ENCODE results near the gene RPL18.

Gene RPL18

DNA sequence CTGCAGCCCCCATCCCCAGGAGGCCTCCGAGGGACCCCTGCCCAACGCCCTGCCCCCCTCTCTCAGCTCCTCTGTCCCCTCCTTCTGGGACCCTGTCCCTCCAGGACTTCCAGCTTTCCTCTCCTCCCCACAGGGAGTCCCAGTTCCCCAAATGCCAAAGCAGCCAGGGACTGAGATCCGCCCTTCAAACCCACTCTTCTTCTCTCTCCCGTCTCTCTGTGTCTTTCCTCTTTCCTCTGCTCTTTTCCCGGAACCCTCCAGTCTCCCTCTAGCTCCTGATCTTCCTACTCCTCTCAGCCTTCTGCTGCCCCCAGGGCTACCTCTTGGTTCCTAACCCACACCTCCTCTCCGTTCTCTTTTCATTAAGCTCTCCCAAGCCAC, 26.6 kb upstream of the RPL18 start (continued):
- TF ChIP-seq, protein P1, sequence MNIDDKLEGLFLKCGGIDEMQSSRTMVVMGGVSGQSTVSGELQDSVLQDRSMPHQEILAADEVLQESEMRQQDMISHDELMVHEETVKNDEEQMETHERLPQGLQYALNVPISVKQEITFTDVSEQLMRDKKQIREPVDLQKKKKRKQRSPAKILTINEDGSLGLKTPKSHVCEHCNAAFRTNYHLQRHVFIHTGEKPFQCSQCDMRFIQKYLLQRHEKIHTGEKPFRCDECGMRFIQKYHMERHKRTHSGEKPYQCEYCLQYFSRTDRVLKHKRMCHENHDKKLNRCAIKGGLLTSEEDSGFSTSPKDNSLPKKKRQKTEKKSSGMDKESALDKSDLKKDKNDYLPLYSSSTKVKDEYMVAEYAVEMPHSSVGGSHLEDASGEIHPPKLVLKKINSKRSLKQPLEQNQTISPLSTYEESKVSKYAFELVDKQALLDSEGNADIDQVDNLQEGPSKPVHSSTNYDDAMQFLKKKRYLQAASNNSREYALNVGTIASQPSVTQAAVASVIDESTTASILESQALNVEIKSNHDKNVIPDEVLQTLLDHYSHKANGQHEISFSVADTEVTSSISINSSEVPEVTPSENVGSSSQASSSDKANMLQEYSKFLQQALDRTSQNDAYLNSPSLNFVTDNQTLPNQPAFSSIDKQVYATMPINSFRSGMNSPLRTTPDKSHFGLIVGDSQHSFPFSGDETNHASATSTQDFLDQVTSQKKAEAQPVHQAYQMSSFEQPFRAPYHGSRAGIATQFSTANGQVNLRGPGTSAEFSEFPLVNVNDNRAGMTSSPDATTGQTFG (tag by site-specific recombination; IDR thresholded peaks at IDR 0.05; ENCODE audit: borderline replicate concordance): no peak
- TF ChIP-seq, protein P2, sequence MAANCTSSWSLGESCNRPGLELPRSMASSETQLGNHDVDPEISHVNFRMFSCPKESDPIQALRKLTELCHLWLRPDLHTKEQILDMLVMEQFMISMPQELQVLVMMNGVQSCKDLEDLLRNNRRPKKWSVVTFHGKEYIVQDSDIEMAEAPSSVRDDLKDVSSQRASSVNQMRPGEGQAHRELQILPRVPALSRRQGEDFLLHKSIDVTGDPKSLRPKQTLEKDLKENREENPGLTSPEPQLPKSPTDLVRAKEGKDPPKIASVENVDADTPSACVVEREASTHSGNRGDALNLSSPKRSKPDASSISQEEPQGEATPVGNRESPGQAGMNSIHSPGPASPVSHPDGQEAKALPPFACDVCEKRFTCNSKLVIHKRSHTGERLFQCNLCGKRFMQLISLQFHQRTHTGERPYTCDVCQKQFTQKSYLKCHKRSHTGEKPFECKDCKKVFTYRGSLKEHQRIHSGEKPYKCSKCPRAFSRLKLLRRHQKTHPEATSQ (tag by site-specific recombination; IDR thresholded peaks at IDR 0.05): no peak
- no peak for TF ChIP-seq ZNF174 (tag by site-specific recombination; IDR thresholded peaks at IDR 0.05)
- no peak for TF ChIP-seq ZSCAN23 (tag by site-specific recombination; IDR thresholded peaks at IDR 0.05)
- no peak for TF ChIP-seq ZNF138 (tag by site-specific recombination; IDR thresholded peaks at IDR 0.05; ENCODE audit: borderline replicate concordance)
- TF ChIP-seq ZNF571 (tag by site-specific recombination; IDR thresholded peaks at IDR 0.05): no peak
- TF ChIP-seq ZNF707 (tag by site-specific recombination; IDR thresholded peaks at IDR 0.05): no peak
- TF ChIP-seq, protein P3, sequence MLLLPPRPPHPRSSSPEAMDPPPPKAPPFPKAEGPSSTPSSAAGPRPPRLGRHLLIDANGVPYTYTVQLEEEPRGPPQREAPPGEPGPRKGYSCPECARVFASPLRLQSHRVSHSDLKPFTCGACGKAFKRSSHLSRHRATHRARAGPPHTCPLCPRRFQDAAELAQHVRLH (tag by site-specific recombination; IDR thresholded peaks at IDR 0.05): no peak
- no peak for TF ChIP-seq ZNF654 (tag by site-specific recombination; IDR thresholded peaks at IDR 0.05; ENCODE audit: low read depth)
- TF ChIP-seq, protein P4, sequence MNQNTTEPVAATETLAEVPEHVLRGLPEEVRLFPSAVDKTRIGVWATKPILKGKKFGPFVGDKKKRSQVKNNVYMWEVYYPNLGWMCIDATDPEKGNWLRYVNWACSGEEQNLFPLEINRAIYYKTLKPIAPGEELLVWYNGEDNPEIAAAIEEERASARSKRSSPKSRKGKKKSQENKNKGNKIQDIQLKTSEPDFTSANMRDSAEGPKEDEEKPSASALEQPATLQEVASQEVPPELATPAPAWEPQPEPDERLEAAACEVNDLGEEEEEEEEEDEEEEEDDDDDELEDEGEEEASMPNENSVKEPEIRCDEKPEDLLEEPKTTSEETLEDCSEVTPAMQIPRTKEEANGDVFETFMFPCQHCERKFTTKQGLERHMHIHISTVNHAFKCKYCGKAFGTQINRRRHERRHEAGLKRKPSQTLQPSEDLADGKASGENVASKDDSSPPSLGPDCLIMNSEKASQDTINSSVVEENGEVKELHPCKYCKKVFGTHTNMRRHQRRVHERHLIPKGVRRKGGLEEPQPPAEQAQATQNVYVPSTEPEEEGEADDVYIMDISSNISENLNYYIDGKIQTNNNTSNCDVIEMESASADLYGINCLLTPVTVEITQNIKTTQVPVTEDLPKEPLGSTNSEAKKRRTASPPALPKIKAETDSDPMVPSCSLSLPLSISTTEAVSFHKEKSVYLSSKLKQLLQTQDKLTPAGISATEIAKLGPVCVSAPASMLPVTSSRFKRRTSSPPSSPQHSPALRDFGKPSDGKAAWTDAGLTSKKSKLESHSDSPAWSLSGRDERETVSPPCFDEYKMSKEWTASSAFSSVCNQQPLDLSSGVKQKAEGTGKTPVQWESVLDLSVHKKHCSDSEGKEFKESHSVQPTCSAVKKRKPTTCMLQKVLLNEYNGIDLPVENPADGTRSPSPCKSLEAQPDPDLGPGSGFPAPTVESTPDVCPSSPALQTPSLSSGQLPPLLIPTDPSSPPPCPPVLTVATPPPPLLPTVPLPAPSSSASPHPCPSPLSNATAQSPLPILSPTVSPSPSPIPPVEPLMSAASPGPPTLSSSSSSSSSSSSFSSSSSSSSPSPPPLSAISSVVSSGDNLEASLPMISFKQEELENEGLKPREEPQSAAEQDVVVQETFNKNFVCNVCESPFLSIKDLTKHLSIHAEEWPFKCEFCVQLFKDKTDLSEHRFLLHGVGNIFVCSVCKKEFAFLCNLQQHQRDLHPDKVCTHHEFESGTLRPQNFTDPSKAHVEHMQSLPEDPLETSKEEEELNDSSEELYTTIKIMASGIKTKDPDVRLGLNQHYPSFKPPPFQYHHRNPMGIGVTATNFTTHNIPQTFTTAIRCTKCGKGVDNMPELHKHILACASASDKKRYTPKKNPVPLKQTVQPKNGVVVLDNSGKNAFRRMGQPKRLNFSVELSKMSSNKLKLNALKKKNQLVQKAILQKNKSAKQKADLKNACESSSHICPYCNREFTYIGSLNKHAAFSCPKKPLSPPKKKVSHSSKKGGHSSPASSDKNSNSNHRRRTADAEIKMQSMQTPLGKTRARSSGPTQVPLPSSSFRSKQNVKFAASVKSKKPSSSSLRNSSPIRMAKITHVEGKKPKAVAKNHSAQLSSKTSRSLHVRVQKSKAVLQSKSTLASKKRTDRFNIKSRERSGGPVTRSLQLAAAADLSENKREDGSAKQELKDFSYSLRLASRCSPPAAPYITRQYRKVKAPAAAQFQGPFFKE (tag by site-specific recombination; IDR thresholded peaks at IDR 0.05; ENCODE audit: borderline replicate concordance): no peak

DNA sequence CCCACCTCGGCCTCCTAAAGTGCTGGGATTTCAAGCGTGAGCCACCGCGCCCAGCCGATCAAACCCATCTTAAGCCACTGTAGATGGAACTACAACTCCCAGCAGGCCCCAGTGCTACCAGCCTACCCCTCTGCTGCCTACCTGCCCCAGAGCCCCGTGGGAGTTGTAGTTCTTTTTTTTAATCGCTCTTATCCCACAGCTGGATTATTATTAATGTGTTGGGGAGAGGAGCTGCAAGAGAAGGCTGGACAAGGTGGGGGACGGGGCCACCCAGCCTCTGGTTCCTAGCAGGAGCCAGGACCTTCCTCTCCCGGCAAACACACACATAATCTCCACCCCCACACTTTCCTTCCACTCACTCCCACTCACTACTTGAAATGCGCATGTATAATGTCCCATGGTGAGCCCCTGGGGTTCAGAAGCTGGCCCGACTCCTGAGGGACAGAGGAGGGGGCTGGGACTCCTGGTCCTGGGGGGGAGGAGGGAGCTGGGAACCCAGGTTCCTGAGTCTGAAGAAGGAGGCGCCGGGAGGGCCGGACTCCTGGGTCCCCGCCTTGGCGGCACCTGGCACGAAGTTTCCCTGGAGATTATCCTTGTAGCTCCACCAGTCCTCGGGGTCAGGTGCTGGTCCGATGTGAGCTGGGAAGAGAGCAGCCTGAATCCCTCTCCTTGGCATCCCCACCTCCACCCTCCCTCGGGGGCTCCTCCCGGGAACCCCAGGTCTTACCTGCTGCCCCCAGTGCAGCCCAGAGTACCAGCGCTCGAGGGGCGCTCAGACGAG, 26.1 kb upstream of the RPL18 start:
- peaks cover 9% of the 10 kb centered on the region for H3K4me1 ChIP-seq (ENCODE audit: control insufficient read depth, insufficient read depth, low read length)
- ChIA-PET CTCF (interaction anchor here (0.6 to 3.5 kb wide), 22 partner anchors 8 to 436 kb away, joined by 3 to 30 read pairs (median 5); partner anchors contain the start of gene HSD17B14), POLR2A (interaction anchor here (0.6 to 3.9 kb wide), 22 partner anchors 8 to 355 kb away, joined by 3 to 39 read pairs (median 4); partner anchors contain the start of genes BCAT2, DBP, FUT1 and RPL18)
- peak overlapping the region; percentile 44 for H3K4me3 ChIP-seq (ENCODE audit: low read depth, low read length)
- H3K27ac ChIP-seq (ENCODE audit: extremely low read depth, low read depth, low read length): peak overlapping the region; percentile 70; the same call in 1 of the 2 replicates
- no peaks in the 10 kb centered on the region for H3K9me3 ChIP-seq (ENCODE audit: control insufficient read depth, insufficient read depth, low read depth, low read length)
- H3K36me3 ChIP-seq (ENCODE audit: control insufficient read depth in 2 of 2, insufficient read depth in 1 of 2, low read length in 2 of 2): no peaks in the 10 kb centered on the region
- TF ChIP-seq KLF10 (tag by site-specific recombination; IDR thresholded peaks at IDR 0.05): no peak
- TF ChIP-seq ZIC2 (tag by site-specific recombination; IDR thresholded peaks at IDR 0.05): peak; percentile 68
- no peak for TF ChIP-seq ZNF596 (tag by site-specific recombination; IDR thresholded peaks at IDR 0.05)
- TF ChIP-seq, protein P5, sequence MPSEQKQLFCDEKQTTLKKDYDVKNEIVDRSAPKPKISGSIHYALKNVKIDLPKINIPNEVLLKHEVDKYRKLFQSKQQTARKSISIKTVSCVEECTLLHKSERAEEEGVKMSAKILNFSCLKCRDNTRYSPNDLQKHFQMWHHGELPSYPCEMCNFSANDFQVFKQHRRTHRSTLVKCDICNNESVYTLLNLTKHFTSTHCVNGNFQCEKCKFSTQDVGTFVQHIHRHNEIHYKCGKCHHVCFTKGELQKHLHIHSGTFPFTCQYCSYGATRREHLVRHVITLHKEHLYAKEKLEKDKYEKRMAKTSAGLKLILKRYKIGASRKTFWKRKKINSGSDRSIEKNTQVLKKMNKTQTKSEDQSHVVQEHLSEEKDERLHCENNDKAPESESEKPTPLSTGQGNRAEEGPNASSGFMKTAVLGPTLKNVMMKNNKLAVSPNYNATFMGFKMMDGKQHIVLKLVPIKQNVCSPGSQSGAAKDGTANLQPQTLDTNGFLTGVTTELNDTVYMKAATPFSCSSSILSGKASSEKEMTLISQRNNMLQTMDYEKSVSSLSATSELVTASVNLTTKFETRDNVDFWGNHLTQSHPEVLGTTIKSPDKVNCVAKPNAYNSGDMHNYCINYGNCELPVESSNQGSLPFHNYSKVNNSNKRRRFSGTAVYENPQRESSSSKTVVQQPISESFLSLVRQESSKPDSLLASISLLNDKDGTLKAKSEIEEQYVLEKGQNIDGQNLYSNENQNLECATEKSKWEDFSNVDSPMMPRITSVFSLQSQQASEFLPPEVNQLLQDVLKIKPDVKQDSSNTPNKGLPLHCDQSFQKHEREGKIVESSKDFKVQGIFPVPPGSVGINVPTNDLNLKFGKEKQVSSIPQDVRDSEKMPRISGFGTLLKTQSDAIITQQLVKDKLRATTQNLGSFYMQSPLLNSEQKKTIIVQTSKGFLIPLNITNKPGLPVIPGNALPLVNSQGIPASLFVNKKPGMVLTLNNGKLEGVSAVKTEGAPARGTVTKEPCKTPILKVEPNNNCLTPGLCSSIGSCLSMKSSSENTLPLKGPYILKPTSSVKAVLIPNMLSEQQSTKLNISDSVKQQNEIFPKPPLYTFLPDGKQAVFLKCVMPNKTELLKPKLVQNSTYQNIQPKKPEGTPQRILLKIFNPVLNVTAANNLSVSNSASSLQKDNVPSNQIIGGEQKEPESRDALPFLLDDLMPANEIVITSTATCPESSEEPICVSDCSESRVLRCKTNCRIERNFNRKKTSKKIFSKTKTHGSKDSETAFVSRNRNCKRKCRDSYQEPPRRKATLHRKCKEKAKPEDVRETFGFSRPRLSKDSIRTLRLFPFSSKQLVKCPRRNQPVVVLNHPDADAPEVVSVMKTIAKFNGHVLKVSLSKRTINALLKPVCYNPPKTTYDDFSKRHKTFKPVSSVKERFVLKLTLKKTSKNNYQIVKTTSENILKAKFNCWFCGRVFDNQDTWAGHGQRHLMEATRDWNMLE (tag by site-specific recombination; conservative IDR thresholded peaks at IDR 0.05; ENCODE audit: low read depth): no peak
- no peak for TF ChIP-seq ZNF701 (tag by site-specific recombination; IDR thresholded peaks at IDR 0.05)
- TF ChIP-seq ZBTB17 (tag by site-specific recombination; IDR thresholded peaks at IDR 0.05): peak; percentile 92
- TF ChIP-seq ZBTB1 (tag by site-specific recombination; IDR thresholded peaks at IDR 0.05): no peak
- no peak for TF ChIP-seq WT1 (tag by site-specific recombination; IDR thresholded peaks at IDR 0.05)
- TF ChIP-seq ZNF830 (tag by site-specific recombination; IDR thresholded peaks at IDR 0.05; ENCODE audit: low read depth): no peak
- TF ChIP-seq ZFP41 (tag by site-specific recombination; IDR thresholded peaks at IDR 0.05; ENCODE audit: borderline replicate concordance): no peak

All from HEK293 (cell line).